ENCODE measurements around the gene UHRF1.

Gene UHRF1

GRCh38 chr19:4977299-4978174, 68.2 kb downstream of the UHRF1 start:
- TF ChIP-seq, protein P1, sequence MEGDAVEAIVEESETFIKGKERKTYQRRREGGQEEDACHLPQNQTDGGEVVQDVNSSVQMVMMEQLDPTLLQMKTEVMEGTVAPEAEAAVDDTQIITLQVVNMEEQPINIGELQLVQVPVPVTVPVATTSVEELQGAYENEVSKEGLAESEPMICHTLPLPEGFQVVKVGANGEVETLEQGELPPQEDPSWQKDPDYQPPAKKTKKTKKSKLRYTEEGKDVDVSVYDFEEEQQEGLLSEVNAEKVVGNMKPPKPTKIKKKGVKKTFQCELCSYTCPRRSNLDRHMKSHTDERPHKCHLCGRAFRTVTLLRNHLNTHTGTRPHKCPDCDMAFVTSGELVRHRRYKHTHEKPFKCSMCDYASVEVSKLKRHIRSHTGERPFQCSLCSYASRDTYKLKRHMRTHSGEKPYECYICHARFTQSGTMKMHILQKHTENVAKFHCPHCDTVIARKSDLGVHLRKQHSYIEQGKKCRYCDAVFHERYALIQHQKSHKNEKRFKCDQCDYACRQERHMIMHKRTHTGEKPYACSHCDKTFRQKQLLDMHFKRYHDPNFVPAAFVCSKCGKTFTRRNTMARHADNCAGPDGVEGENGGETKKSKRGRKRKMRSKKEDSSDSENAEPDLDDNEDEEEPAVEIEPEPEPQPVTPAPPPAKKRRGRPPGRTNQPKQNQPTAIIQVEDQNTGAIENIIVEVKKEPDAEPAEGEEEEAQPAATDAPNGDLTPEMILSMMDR (IDR thresholded peaks at IDR 0.05), result no peak

DNA sequence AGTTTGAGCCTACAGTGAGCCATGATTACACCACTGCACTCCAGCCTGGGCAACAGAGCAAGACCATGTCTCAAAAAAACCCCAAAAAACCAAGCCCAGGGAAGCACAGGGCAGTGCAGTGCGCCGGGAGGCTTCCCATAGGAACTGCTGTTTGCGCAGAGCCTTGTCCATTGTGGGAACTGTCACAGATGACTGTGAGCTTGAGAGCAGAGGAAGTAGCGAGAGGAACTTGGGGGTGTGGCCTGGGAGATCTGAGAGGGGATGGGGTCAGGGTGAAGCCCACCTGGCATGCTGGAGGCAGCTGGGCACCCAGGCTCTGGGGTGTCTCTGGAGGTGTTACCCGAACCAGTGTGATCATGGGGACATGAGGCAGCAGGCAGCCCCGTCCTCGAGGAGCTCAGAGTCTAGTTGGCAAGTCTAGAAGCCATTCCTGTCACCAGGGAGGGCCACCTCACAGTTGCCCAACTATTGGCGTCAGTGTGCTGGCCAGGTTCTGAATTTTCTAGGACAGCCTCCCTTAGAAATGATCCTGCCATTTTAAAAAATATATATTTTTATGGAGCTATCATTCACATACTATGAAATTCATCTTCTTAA, 70.0 kb downstream of the UHRF1 start:
- TF ChIP-seq, protein P1 (IDR thresholded peaks at IDR 0.05), result no peak

DNA sequence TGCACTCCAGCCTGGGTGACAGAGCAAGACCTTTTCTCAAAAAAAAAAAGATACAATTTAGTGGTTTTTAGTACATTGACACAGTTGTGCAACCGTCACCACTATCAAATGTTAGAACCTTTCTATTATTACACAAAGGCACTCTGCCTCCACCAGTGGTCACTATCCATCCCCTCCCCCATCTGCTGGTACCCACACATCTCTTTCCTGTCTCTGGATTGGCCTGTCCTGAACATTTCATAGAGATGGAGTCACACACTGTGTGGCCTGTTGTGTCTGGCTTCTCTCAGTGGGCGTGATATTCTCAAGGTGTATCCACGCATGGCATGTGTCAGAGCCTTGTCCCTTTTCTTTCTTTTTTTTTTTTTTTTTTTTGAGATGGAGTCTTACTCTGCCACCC, 70.8 kb downstream of the UHRF1 start:
- TF ChIP-seq, protein P1 (IDR thresholded peaks at IDR 0.05), result no peak

- TF ChIP-seq, protein P1 (IDR thresholded peaks at IDR 0.05), result no peak
Observed at GRCh38 chr19:4980838-4981680, 71.8 kb downstream of the UHRF1 start.

DNA sequence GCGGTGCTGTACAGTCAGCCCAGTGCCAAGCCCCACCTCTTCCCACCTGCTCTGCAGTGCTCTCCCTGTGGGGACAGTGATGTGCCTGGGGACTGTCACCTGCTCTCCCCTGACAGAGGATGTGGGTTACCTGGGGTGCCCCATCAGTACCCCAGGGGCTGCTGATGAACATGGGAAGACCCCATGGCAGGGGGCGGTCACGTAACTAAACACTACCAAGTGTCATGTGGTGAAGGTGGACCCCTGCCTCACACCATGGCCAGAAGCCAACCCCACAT, 72.3 kb downstream of the UHRF1 start:
- TF ChIP-seq, protein P1 (IDR thresholded peaks at IDR 0.05), result no peak

DNA sequence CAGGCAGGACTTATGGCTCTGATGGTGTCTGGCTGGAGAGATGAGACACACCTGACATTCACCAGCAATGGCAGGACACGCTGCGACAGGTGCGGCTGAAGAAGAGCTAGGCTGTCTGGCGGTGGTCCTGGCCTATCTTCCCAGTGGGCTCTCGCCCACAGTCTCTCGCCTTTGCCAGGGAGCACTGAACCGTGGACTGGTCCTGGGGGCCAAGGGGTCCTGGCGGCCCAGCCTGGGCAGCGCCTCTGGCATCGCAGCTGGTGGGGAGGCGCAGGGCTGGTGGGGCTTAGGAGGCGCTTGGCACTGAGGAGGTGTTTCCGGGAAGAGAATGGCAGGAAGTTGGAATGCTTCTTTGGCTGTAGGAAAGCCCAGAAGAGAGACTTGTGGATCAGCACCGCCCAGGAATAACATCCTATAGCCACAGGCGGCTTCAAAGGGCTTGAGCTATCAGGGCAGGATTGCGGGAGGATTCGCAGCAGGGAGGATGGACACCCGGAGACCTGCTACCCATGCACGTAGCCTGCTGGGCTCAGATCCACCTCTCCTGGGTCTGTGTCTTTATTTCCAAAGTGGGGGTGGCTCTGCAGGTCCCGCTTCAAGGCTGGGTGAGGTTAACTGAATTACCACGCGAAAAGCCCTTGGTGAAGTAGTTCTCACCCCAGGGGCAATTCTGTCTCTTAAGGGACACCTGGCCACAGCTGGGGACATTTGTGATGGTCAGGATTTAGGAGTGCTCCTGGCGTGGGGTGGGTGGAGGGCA, 74.2 kb downstream of the UHRF1 start:
- TF ChIP-seq, protein P1 (IDR thresholded peaks at IDR 0.05), result no peak

DNA sequence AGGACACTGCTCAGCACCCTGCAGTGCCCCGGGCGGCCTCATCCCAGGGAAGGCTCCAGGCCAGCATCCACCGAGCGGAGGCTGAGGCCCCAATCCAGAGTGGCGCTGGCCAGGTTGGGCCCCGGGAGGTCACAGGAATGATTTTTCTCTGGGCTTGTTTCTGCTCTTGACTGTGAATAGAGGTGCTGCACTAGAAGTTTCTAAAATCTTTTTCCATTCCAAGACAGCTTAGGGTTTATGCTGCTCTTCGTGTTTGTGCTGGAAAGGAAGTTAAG, 74.7 kb downstream of the UHRF1 start:
- TF ChIP-seq, protein P1 (IDR thresholded peaks at IDR 0.05), result no peak
